Mesendoderm (in vitro differentiated cells): ENCODE data around the gene ART5.
"Not testable (repeated sequence)": the region's sequence is repeated elsewhere in the genome, so short reads cannot be mapped to it uniquely, and the experiment has no call there.

ENCODE experiments used
- DNase-seq: peaks from one replicate; pipeline ENCODE4 v3.0.0; 2013
- H2AK5ac ChIP-seq: 2 replicates; pipeline ENCODE4 v1.6.1; 2013; ENCODE audit warnings: low read length, inconsistent platforms
- H2BK120ac ChIP-seq: 2 replicates; pipeline ENCODE4 v1.6.1; 2013; ENCODE audit warnings: low read depth, mild to moderate bottlenecking, low read length, moderate library complexity, mixed read lengths
- H2BK15ac ChIP-seq: replicated peaks from 2 replicates; pipeline ENCODE4 v1.6.1; 2013; ENCODE audit warnings: low read depth, mild to moderate bottlenecking, moderate library complexity
- H2BK5ac ChIP-seq: 2 replicates; pipeline ENCODE4 v1.6.1; 2013; ENCODE audit warnings: low read length, inconsistent platforms
- H3K18ac ChIP-seq: 2 replicates; pipeline ENCODE4 v1.6.1; 2013; ENCODE audit warnings: mild to moderate bottlenecking, low read length, mixed read lengths
- H3K23ac ChIP-seq: one replicate; pipeline ENCODE4 v1.6.1; 2013; ENCODE audit warnings: low read length
- H3K27ac ChIP-seq: 2 replicates; pipeline ENCODE4 v1.5.1; 2013; ENCODE audit warnings: low read depth, mild to moderate bottlenecking, inconsistent platforms, low read length, moderate library complexity
- H3K27me3 ChIP-seq: 2 replicates; pipeline ENCODE4 v1.6.1; 2013; ENCODE audit warnings: low read length, control low read depth, mild to moderate bottlenecking, inconsistent platforms; ENCODE audit not compliant: insufficient read depth, poor library complexity
- H3K36me3 ChIP-seq: 2 replicates; pipeline ENCODE4 v1.6.1; 2013; ENCODE audit warnings: low read length, inconsistent platforms; ENCODE audit not compliant: control insufficient read depth, insufficient read depth
- H3K4ac ChIP-seq: one replicate; pipeline ENCODE4 v1.6.1; 2013; ENCODE audit warnings: low read depth, mild to moderate bottlenecking, low read length, moderate library complexity
- H3K4me1 ChIP-seq: 2 replicates; pipeline ENCODE4 v1.6.1; 2013; ENCODE audit warnings: low read depth, low read length, inconsistent platforms; ENCODE audit not compliant: control insufficient read depth
- H3K4me2 ChIP-seq: 2 replicates; pipeline ENCODE4 v1.6.1; 2013; ENCODE audit warnings: low read length
- H3K4me3 ChIP-seq: 2 replicates; pipeline ENCODE4 v1.5.1; 2013; ENCODE audit warnings: mild to moderate bottlenecking, low read length
- H3K56ac ChIP-seq: one replicate; pipeline ENCODE4 v1.6.1; 2013; ENCODE audit warnings: low read length
- H3K79me1 ChIP-seq: 2 replicates; pipeline ENCODE4 v1.6.1; 2013; ENCODE audit warnings: low read length, inconsistent platforms
- H3K79me2 ChIP-seq: 2 replicates; pipeline ENCODE4 v1.6.1; 2013; ENCODE audit warnings: mild to moderate bottlenecking, low read length; ENCODE audit not compliant: control insufficient read depth, insufficient read depth
- H3K9ac ChIP-seq: 2 replicates; pipeline ENCODE4 v1.6.1; 2013; ENCODE audit warnings: low read length, inconsistent platforms
- H4K5ac ChIP-seq: one replicate; pipeline ENCODE4 v1.6.1; 2013; ENCODE audit warnings: low read length
- H4K8ac ChIP-seq: one replicate; pipeline ENCODE4 v1.6.1; 2013; ENCODE audit warnings: low read depth, mild to moderate bottlenecking, control low read depth, low read length, moderate library complexity
- WGBS: extraction: QIAGEN DNeasy Blood & Tissue Kit; methylation state at CpG from one replicate; pipeline ENCODE4 v1.1.7; 2013; ENCODE audit warnings: low lambda C conversion rate, missing lambda C conversion rate; ENCODE audit not compliant: insufficient coverage; ENCODE audit errors: extremely low coverage; 5-methylcytosine and 5-hydroxymethylcytosine counted together

Gene ART5

DNA sequence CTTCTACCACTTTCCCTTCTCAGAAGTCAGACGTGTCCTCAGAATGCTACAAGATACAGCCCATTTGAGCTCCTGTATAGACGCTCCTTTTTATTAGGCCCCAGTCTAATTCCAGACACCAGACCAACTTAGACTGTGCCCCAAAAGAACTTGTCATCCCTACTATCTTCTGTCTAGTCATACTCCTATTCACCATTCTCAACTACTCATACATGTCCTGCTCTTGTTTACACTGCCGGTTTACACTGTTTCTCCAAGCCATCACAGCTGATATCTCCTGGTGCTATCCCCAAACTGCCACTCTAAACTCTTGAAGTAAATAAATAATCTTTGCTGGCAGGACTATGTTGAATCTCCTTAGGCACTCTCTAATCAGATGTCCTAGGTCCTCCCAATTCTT lies 10.7 kb upstream of the ART5 start:
- H3K56ac ChIP-seq, H4K5ac ChIP-seq, H3K4ac ChIP-seq, DNase-seq, H3K4me3 ChIP-seq, H3K79me2 ChIP-seq, H3K18ac ChIP-seq, H3K23ac ChIP-seq, H3K79me1 ChIP-seq, H3K27me3 ChIP-seq, H2AK5ac ChIP-seq, H4K8ac ChIP-seq, H3K36me3 ChIP-seq, H3K27ac ChIP-seq, H2BK120ac ChIP-seq, H3K9ac ChIP-seq, H3K4me2 ChIP-seq, H2BK5ac ChIP-seq, H3K4me1 ChIP-seq, H2BK15ac ChIP-seq: not testable (repeated sequence)
- WGBS: no CpG with 5 or more reads among the region's 3 CpGs

- WGBS: no CpG with 5 or more reads among the region's 9 CpGs
- not testable (repeated sequence) for H3K18ac ChIP-seq, H3K9ac ChIP-seq, H3K56ac ChIP-seq, H3K79me1 ChIP-seq, H4K5ac ChIP-seq, H3K79me2 ChIP-seq, H2BK15ac ChIP-seq, H3K23ac ChIP-seq, H2BK5ac ChIP-seq, H3K4me1 ChIP-seq, H3K4me3 ChIP-seq, H3K27me3 ChIP-seq, H2AK5ac ChIP-seq, H3K36me3 ChIP-seq, H3K27ac ChIP-seq, H2BK120ac ChIP-seq, H4K8ac ChIP-seq, H3K4ac ChIP-seq, H3K4me2 ChIP-seq
- peak; percentile 31 for DNase-seq
Measured at GRCh38 chr11:3649374-3649773, 7.6 kb upstream of the ART5 start.

DNA sequence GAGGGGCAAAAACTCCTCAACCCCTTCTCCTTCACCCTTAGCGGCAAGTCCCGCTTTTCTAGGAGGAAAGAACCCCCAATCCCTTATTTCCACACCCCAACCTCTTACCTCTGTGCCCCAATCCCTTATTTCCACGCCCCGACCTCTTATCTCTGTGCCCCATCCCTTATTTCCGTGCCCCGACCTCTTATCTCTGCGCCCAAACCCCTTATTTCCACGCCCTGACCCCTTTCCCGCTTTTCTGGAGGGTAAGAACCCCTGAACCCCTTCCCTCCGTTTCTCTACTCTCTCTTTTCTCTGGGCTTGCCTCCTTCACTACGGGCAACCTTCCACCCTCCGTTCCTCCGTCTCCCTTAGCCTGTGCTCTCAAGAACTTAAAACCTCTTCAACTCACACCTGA lies 7.1 kb upstream of the ART5 start:
- H4K5ac ChIP-seq, H3K23ac ChIP-seq, H3K4me2 ChIP-seq, H3K4me3 ChIP-seq, H3K79me1 ChIP-seq, H3K4me1 ChIP-seq, H3K9ac ChIP-seq, H2BK5ac ChIP-seq, H3K27me3 ChIP-seq, H3K27ac ChIP-seq, H3K18ac ChIP-seq, H2BK120ac ChIP-seq, H4K8ac ChIP-seq, H3K79me2 ChIP-seq, DNase-seq, H3K4ac ChIP-seq, H3K56ac ChIP-seq, H2BK15ac ChIP-seq, H2AK5ac ChIP-seq, H3K36me3 ChIP-seq: not testable (repeated sequence)
- no CpG with 5 or more reads among the region's 13 CpGs for WGBS

- Histone ChIP-seq H3K4ac (no peak overlapping the region), H3K27ac (no peak overlapping the region), H3K4me2 (no peak overlapping the region), H2BK120ac (no peak overlapping the region), H3K27me3 (no peaks in the 10 kb centered on the region), H3K23ac (no peak overlapping the region), H3K4me1 (peaks cover 6% of the 10 kb centered on the region), H3K79me2 (no peaks in the 10 kb centered on the region), H2BK15ac (no peak overlapping the region), H3K36me3 (no peaks in the 10 kb centered on the region), H4K5ac (no peak overlapping the region), H3K18ac (no peak overlapping the region), H2BK5ac (no peak overlapping the region), H2AK5ac (no peak overlapping the region), H4K8ac (no peak overlapping the region), H3K79me1 (no peaks in the 10 kb centered on the region), H3K56ac (no peak overlapping the region), H3K4me3 (no peak overlapping the region), H3K9ac (no peak overlapping the region)
- DNase-seq: no peak
- WGBS: no CpG with 5 or more reads among the region's 7 CpGs
Measured at GRCh38 chr11:3645552-3645951, 3.8 kb upstream of the ART5 start.

DNA sequence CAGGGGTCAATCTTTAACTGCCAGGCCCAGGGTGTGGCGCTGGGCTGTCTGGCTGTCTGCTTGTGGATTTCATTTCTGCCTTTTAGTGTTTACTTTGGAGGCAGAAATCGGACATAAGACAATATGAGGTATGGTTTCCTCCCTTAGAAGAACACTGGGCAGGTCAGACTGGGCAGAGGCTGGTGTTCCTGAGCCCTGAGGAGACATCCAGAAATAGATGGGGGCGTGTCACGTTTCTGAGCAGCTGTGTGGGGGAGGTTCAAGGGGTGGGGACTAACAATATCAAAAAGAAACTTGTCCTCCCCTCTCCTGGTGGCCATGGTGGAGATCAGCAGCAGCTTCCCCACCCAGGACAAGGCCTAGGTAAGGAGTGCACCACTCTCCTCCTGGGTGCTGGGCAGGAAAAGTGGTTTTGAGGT lies 3.0 kb upstream of the ART5 start, which contains the start of gene ART1:
Gene ART1 (plus strand): TSS at position 312 of the 419 bp plus-strand sequence. CDS start 14,086 bp downstream, outside the sequence.
- no peaks in the 10 kb centered on the region for H3K36me3 ChIP-seq
- no peak within 1 kb of the TSS for H4K8ac ChIP-seq
- DNase-seq: no peak
- H2BK5ac ChIP-seq: no peak within 1 kb of the TSS
- no peak within 1 kb of the TSS for H2BK120ac ChIP-seq
- H3K4ac ChIP-seq: no peak within 1 kb of the TSS
- H3K9ac ChIP-seq: no peak within 1 kb of the TSS
- no peaks in the 10 kb centered on the region for H3K79me2 ChIP-seq
- H3K4me3 ChIP-seq: no peak within 1 kb of the TSS
- H3K18ac ChIP-seq: no peak within 1 kb of the TSS
- no peak within 1 kb of the TSS for H3K27ac ChIP-seq
- no peaks in the 10 kb centered on the region for H3K79me1 ChIP-seq
- no peak within 1 kb of the TSS for H3K23ac ChIP-seq
- WGBS: no CpG with 5 or more reads among the region's 4 CpGs
- H3K4me2 ChIP-seq: no peak within 1 kb of the TSS
- no peaks in the 10 kb centered on the region for H3K27me3 ChIP-seq
- peak within 1 kb of the TSS; percentile 74 for H2AK5ac ChIP-seq
- no peak within 1 kb of the TSS for H2BK15ac ChIP-seq
- H3K56ac ChIP-seq: no peak within 1 kb of the TSS
- H4K5ac ChIP-seq: no peak within 1 kb of the TSS
- peaks cover 6% of the 10 kb centered on the region for H3K4me1 ChIP-seq

DNA sequence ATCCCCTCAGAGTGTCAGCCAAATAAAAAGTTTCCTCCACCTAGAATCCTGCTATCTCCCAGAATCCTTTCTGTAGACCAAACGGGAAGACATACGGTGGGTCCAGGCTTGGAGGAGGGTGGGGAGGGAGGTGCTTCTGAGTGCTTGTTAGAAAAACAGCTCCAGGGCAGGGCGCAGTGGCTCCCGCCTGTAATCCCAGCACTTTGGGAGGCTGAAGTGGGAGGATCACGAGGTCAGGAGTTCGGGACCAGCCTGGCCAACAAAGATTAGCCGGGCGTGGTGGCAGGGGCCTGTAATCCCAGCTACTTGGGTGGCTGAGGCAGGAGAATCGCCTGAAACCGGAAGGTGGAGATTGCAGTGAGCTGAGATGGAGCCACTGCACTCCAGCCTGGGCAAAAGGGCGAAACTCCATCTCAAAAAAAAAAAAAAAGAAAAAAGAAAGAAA lies 1.3 kb upstream of the ART5 start:
- H2BK5ac ChIP-seq, H3K79me1 ChIP-seq, H4K5ac ChIP-seq, H3K4me3 ChIP-seq, H2BK15ac ChIP-seq, H3K4ac ChIP-seq, H3K27ac ChIP-seq, H4K8ac ChIP-seq, H3K27me3 ChIP-seq, H3K4me1 ChIP-seq, H2AK5ac ChIP-seq, H3K79me2 ChIP-seq, H3K18ac ChIP-seq, H2BK120ac ChIP-seq, H3K36me3 ChIP-seq: not testable (repeated sequence)
- H3K4me2 ChIP-seq: peak overlapping the region; percentile 78
- peak overlapping the region; percentile 80 for H3K23ac ChIP-seq
- DNase-seq: peak; percentile 71
- H3K56ac ChIP-seq: peak overlapping the region; percentile 84
- WGBS: no CpG with 5 or more reads among the region's 11 CpGs
- peak overlapping the region; percentile 74 for H3K9ac ChIP-seq
